Activated CD8-positive, alpha-beta memory T cell treated with anti-CD3 and anti-CD28 coated beads, Interleukin-2, amount 50 U/mL, for 1 hour (primary cell): ENCODE data around the gene ABCA12.

Source experiments
- DNase-seq: peaks from one replicate; pipeline ENCODE4 v3.0.0-alpha.2; 2020; ENCODE audit errors: extremely low read depth

The ABCA12 gene

DNA sequence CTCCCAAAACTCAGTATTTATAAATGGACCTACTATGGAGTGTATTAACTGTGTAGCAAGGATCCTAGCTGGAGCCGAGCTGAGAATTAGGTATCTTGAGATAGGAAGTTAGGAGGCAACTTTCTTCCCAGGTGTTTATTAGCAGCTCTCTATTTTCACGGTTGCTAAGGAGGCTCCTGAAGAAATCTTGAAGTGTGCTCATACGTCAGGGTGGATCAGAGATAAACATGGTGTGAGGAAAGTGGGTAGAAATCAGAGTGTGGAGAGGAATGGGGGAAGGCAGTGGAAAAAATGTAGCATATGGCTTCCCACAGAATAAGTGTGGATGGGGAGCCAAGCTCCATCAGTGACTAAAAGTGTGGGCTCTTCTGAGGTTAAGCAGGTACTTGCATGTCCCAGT, 104.3 kb downstream of the ABCA12 start:
- DNase-seq, result no peak

DNA sequence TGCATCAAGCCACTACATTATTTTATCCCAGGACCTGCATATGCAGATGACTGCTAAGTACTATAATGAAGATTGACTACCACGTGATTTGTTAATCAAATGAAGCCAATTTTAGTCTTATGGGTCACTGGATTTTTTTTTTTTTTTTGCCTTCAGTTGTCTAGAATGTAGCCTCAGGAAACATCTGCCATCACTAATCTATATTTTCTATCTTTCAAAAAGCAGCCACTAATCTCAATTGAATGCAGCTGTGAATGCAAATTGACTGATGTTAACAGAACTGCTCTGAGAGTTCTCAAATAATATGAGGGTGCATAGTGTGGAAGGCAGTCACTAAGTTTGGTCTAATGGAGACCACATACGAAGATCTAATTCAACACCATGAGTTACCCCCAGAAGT, 106.3 kb downstream of the ABCA12 start:
- DNase-seq, result no peak

DNA sequence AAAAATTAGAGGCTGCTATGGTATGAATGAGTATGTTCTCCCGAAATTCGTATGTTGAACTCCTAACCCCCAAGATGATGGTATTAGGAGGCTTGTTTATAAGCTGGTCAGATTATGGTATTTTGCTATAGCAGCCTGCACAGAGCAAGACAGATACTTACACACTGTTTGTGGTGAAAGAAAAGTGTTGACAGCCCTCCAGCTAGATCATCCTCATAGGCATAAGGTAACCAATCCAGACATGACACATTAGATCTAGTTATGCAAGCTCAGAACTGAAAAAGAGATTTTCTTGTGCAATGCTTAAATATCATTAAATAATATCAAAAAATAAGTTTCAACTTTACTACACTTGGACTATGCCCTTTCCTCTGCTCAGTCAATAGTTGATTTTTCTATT, 107.1 kb downstream of the ABCA12 start:
- no peak for DNase-seq

DNA sequence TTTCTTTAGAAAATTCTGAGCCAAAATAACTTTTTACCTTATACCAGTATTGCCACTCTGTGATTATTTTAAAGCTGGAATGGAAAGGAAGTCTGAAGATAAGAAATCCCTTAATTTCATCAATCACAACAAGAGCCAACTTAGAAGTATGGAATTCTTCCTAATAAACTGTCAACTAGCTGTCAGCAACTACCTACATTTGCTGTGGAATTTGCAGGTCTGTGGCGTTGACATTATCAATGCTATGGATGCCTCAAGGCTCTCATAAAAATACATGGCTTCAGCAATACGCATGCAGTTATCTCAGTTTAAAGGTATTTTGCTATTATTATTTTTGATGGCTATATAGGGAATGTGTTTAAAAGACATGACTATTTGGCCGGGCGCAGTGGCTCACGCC, 108.5 kb downstream of the ABCA12 start:
- DNase-seq, result no peak

DNA sequence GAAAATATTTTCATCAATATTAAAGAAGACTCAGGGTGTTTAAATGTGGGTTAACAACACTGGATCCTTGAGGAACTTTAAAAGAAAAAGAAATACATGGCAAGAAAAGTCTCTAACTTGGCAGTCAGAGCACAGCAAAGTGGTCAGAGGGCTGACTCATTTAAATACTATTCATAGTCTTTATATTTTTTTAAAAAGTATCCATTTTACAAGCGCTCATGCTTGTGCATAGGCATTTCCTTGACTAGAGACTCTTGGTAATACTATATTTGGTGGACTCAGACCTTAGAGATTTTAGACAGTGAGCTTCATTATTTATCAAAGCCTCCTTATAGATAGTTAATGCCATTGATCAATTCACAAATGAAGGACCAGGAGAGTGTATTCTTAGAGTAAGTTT, 110.2 kb downstream of the ABCA12 start:
- DNase-seq, result no peak

DNA sequence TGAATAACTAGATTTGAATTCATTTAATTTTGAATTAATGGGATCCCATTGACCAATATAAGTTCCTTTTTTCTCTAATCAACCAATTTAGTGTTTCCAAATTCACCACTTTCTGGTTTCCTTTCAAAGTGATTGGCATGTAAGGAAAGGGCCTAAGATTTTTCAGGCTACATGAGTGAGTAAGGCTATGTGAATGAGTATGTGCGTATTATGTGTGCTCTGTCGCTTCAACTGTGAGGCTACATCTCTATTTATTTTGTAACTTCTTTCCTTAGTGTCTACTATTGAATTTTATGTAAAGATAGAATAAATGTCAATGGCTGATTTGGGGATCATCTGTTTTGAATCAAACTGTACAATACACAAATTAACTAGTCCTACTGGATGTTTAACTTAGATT, 110.6 kb downstream of the ABCA12 start:
- DNase-seq, result no peak

DNA sequence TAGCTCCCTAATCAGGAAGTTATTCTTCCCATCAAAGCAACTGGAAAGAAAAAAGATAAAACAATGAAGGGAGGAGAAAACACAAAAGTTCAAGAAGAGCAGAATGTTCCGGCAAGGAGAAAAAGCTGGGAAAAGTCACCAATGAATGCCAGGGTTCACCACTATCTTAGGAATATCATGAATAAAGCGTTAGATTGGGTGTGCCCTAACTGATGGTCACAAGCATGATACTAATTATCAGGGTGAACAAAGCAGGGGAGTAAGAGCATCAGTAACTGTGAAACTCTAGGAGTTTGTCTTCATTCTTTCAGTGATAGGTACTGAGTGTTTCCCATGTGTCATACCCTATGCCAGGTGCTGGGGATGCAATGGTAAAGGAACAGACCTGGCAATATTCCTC, 115.5 kb downstream of the ABCA12 start:
- DNase-seq, result no peak

DNA sequence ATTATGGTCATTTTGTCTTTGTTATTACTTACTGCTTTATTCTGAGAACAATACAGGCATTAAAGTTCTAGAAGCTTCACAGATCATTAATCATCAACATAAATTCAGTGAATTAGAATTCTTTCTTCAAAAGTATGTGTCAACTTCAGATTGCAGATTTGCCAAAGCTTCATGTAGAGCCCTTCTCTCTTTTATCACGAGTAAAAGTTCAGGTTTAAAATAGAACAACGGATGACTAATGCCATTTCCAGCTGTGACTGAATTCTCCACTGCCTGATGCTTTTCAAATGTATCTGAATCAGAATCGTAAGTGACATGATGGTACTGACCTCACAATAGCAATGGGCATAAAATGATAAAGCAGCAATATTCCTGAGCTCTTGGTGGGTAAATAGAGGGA, 116.0 kb downstream of the ABCA12 start:
- DNase-seq, result no peak

DNA sequence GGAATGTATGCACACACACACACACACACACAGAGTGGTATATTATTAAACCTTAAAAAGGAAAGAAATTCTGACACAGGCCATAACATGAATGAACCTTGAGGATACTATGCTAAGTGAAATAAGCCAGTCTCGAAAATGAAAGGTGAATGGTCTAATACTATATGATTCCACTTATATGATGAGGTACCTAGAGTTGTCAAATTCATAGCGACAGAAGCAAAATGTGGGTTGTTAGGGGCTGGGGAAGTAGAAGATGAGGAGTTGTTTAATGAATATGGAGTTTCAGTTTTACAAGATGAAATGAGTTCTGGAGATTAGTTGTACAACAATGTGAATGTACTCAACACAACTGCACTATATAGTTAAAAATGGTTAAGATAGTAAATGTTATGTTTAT, 118.1 kb downstream of the ABCA12 start:
- DNase-seq, result no peak

DNA sequence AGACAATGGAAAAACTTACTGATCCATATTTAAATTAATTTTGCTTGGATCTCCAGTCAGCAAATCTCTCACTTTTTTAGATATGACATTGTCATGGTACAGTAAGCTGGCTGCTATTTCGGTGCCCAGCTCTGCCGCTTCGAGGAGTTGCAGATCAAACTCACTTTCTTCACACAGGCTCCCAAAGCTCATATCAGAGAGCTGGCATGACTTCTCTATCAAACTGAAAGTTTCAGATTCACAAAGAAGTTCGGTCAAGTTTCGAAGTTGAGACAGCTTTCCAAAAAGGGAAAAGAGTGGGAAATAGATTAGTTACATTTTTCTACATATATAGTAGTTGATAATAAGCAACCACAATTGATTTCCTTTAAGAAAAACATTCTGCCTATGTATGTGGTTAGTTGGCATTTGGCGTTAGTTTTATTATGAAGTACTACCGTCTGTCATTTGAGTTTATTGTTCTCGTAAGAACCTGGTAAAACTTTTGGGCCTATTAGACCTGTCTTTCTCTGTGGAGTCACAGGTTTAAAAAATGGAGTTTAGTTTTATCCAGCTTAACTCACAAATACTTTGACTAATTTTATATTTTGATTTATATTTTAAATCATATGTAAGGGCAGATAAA, 118.8 kb downstream of the ABCA12 start:
- no peak for DNase-seq

DNA sequence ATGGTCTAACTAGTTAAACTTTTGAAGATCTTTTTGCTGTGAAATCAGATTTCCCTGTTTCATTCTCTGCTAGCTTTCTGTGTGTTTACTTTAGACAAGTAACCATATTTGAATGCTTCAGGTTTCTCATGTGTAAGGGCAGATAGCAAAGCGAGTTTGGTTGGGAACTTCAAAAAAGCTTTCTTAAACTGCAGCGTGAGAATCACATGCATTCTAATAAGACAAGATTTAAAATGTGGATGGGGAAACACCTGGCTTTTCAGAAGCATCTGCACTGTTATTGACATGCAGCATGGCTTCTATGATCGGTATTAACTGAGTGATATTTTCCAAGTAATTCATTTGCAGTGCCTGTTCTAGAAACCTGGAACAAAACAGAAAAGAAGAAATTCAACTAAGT, 119.3 kb downstream of the ABCA12 start:
- DNase-seq, result no peak

DNA sequence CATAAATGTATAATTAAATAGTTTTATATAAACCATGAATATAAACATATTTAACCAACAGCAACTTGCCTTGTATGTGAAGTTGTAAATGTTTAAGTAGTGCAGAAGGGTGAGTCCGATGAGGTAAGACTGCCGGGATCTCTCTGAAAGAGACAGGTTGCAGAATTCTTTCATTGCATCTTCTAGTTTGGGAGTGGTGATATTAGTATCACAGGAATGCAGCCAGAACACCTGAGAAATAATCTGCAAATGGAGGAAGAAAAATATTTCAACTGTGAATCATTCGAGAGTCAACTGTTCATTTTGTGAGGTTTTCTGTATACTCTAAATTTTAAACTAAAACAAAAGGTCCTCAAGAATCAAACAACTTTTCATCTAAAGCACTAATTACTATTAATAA, 123.0 kb downstream of the ABCA12 start:
- DNase-seq, result no peak

DNA sequence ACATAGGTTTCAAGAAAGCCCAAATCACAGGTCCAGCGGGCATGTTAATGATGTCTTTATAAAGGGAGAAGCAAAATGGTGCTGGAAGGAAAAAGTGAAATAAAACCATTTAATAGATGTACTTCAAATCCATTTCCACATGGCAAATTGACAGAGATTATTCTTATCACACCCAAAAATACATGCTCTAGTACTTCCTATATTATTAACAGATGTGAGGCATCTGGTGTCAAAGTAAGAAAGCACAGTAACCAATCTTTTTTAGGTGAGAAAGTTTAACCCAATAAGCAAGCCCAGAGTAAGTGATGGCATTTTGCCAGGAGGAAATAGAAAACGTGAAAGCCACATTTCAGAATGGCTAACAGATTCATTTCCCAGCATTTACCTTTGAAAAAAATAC, 128.0 kb downstream of the ABCA12 start:
- no peak for DNase-seq

DNA sequence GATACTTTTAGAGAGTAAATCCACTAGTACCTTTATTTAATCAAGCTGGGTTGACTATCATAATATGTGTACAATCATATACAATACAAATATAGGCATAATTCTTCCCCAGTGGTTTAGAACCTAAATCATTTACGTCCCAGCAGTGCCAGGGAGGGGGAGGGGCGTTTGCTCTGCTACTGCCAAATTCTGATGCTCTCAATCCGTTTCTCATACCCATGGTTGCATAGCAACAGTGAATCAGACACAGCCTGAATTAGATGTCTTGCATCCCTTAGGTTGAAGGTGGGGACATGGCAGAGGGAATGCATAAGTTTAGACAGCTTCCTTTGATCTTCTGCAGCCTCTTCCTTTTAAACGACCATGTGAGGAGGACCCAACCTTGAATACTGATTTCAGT, 135.4 kb downstream of the ABCA12 start:
- DNase-seq, result no peak

DNA sequence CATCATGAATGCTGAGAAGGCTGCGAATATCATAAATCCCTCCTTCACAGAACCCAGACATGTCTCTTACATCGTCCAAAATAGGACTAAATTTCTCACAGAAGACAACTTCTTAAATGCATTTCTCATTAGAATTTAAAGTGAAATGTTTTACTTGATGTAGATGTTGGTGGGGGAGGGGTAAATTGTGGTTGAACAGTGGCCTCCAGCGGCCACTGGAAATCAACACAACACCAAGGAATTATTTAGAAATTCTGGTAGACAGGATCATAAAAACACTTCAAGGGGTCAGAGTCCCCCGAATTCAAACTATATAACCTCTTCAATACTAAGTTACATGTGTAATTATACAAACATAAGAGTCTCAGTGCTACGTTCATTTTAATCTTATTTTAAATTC, 135.9 kb downstream of the ABCA12 start:
- no peak for DNase-seq

DNA sequence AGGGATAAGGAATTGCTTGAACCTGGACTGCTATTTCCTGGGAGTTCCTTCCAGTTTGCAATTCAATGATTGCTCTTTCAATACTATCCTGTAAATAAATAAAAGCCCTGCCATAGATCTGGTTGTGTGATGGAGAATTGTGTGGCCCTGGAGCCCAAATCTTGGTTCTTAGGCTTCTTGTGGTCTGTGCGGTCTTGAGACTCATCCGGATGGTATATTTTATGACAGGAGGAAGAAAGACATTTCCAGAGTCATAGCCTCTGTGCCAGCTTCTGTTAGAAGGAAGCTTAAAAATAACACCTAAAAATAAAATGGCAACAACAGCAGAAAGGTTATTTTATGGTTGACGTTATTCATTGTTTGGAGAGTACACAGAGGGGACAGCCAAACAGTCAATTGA, 137.7 kb downstream of the ABCA12 start:
- DNase-seq, result no peak

DNA sequence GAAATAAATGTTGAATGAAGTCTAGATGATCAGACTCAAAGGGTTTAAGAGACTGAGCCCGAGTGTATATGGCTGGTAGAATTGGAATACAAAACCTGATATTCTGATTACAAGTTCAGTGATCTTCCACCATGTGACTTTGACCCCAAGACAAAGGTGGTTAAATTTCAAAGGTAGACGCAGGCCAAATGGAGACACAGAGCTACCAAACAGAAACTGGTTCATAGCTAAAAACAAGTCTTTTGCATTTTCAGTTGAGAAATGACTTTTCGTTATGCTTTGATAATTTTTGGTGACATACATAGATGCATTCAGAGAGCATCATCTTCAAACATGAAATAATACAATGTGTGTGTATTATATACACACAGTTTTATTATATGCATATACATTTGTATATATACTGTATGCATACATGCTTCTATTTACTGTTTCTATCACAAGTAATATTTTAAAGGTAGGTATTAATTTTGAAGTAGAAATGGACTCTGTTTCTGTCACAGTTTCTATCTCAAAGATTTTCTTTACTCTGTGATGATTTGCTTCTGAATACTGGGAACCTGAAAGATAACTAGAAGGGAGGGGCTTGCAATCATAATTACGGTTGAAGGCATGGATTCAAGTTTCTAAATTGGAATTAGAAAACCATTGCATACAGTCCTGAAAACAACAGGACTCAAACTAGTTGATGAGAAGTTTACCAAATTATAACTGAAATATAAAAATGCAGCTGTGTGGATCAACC, 142.3 kb downstream of the ABCA12 start:
- DNase-seq, result no peak

DNA sequence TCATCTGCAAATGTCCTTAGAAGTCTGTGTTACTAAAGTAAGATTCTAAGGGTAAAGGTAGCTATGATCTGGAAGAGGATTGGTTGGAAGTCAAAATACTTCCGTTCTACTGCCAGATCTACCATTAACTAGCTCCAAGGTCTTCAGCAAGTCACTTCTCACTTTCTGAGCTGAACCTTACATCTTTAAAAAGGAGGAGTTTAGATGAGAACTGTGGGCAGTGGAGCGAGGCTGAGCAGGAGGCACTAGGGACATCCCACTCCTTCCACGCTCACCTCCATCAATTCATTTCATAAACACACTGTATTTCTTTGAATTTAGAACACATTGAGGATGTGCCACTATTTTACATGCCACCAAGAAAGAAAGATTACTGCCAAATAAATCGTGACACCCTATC, 143.0 kb downstream of the ABCA12 start:
- DNase-seq, result no peak

DNA sequence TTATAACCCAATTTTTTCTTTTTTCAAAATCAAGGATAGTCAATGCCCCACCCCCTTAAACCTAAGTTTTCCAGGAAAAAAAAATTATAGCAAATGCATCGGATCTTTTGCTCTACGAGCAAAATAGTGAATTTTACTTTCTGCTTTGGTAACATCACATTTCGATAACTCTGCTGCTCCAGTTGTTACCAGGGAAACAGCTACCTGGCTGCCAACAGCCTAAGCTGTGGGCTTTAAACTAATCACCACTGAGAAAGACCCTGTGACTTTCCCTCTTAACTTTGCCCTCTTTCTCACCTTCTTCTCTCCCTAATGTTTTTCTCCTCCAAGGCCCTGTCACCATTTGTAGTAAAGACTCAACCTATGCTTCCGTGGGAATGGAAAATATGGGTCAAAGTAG, 145.5 kb downstream of the ABCA12 start:
- DNase-seq, result no peak

DNA sequence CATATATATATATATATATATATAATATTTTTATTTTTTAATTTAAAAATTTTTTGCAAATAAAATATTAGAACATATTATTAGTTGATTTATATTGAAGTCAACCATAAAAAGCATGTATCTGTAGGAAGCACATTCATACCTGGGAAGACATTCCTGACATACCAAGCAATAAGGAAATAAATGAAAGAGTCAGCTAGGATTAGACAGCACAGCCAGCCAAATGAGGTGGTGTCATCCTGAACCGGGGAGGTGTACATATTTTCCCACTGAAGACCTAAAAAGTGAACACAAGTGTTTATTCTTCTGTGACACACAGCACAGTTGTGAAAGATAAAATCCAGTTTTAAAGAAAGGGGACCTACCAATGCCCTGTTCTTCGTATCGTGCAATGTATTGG, 149.2 kb downstream of the ABCA12 start:
- no peak for DNase-seq

DNA sequence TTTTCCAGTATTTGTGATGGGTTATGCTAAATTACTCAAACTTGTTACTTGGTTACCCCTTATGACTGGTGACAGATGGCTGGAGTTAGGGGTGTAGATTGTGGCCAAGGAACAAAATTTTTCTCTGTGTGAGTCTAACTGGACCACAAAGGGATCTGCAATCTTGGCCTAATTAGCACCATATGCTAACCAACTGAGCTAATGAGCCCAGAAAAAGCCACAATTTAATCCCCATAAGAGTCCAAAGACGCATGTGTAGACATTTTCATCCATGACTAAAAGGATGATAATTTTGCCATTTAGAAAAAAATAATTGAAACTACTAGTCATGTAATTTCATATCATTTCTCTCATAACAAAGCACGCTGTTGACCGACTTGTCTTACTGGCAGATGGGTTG, 151.2 kb downstream of the ABCA12 start:
- no peak for DNase-seq

DNA sequence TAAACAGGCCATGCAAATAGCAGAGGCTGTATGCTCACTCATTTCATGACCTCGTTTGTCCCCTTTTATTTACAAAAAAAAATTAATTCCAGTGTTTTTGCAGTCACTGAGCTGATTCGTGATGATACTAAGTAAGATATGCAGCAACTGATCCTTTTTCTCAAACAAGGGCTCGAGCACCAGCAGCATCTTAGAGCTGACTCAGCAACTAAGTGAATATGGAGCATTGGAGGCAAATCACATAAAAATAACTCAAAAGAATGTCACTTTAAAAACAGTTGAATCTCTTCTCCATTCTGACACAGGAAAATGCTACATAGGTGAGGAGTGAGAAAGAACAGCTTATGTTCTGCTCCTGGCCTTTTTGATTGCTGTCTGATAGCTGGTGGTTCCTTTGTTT, 152.8 kb downstream of the ABCA12 start:
- DNase-seq, result no peak

DNA sequence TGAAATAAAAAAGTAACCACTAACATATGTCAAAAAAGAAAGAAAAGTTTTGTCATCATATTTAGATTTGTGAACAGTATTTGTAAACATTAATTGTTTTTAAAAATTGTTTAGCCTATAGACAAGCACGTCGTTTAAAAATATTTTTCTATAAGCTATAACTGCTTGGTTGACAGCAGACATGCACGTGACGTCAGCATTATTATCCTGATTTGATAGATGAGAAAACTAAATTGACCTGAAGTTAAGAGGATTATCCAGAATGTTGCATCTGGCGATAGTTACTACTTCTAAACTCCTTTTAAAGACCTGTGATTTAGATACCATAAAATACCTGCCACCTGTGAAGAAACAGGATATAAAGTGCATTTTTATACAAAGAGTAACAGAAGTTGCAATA, 172.0 kb downstream of the ABCA12 start:
- no peak for DNase-seq

DNA sequence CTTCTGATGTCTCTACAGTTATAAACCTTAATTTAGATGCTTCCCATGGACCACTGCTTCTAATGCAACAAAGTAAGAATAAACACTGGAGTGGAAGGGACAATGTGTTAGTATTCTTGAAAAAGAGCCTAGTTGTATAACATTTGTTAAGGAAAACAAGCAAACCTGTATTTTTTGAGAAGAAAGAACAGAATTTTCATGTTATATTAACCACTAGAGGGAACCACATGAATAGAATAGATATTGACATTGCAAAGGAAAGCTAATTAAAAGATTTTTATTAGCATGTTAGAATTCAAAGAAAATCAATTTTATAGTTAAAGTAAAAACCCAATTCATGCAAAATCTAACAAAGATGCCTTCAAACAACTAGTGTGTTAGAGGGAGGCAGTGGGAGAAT, 177.7 kb downstream of the ABCA12 start:
- DNase-seq, result no peak
